IPS-NIHi7 (cell line): ENCODE data around the gene LCN15.
"Not testable (repeated sequence)": the region's sequence is repeated elsewhere in the genome, so short reads cannot be mapped to it uniquely, and the experiment has no call there.

Source experiments
- DNase-seq: peaks from one replicate; pipeline ENCODE4 v3.0.0; 2012; ENCODE audit warnings: mixed read lengths; ENCODE audit errors: extremely low spot score

Gene LCN15

DNA sequence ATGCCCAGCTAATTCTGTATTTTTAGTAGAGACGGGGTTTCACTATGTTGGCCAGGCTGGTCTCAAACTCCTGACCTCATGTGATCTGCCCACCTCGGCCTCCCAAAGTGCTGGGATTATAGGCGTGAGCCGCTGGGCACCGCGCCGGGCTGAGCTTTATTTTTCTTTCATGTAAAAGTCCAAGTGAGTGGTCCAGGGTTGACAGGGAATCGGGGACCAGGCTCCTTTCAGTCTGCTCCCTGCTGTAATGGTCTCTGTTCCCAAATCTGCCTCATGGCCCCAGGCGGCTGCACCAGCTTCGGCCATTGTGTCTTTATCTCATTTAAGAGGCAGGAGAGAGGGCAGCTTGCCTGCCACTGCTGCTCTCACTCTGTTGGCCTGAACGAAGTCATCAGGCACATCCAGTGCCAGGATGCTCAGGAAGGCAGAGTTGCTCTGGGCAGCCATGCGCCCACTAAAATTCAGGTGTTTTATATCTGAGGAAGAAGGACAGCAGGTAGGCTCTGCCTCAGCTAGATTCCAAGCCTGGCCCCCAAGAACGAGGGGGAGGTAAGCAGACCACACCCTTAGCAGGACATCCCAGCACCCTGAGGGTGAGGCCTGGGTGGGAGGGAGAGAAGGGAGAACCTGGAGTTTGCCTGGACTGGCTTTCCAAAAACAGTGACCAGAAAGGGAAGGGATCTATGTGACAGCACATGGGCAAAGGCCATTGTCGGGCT lies 30.1 kb upstream of the LCN15 start:
- DNase-seq: no peak

DNA sequence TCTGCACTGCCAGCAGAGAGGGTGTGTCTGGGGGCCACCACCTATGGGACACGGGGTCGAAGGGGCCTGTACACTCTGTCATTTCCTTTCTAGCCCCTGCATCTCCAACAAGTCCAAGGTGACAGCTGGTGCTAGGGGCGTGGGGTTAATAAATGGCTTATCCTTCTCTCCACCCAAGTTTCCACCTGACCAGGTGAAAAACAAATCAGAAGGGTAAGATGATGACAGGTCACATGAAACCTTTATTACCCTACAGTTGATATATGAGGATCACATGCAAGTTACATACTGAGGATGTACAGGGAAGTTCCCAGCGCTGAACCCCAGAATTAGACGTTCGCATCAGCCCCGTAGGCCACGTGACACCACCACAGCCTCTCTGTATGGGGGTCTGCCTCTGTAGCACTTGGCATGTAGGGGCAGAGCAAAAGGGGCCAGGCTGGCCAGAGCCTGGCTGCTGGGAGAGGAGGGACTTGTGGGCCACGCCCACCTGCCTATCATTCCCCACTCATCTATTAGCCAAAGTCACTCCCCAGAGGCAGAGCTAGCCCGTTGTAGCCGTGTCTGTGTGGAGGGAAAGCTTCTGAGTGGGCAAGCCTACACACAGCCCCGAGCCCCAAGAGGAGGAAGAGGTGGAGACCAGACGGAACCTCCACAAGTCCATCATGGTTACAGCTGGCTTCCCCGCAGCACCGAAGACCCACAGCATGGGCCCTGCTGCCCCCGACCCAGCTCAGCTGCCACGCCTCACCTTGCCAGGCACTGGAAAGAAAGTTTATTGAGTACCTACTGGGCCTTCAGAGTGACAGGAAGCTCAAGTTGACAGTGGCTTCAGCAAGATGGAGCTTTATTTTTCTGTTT lies 29.0 kb upstream of the LCN15 start:
- no peak for DNase-seq

GRCh38 chr9:136792321-136793085 lies 28.2 kb upstream of the LCN15 start:
- no peak for DNase-seq

DNA sequence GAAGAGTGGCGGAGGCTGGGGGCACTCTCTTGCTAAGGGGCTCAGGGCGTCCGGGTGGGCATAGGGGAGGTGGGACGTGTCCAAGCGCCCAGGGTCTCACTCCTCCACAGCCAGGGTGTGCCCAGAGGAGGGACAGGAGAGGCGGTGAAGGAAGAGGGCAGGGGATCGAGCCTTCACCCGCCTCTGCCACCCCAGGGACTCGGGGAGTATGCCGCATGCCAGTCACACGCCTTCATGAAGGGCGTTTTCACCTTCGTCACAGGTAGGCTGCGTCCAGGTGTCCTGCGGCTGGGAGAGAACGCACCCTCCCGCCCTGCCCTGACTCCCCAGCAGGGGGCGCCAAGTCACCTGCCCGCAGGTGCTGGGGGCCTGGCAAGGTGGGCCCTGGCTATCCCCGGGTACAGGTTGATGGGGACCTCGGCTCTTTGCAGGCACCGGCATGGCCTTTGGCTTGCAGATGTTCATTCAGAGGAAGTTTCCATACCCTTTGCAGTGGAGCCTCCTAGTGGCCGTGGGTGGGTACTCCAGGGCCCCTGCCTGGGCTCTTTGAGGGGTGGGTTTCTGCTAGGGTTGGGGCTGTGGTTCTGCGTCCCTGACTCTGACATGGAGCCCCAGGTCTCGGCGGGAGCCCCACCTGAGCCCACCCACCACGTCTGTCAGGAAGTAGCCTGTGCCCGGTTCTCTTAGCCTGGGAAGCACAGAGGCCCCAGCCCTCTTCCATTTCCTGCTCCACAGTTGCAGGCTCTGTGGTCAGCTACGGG lies 27.4 kb upstream of the LCN15 start:
- DNase-seq: peak; percentile 67

GRCh38 chr9:136790640-136791515 lies 26.6 kb upstream of the LCN15 start, which contains the start of gene TMEM141:
Gene TMEM141, plus strand, starts transcription at chr9:136791344. Its CDS starts 27 bp downstream, at chr9:136791371.
- DNase-seq: peak; percentile 94

- DNase-seq: no peak
Observed at GRCh38 chr9:136789523-136789937, 25.2 kb upstream of the LCN15 start.

- not testable (repeated sequence) for DNase-seq
Observed at GRCh38 chr9:136788644-136789522, 24.6 kb upstream of the LCN15 start.

DNA sequence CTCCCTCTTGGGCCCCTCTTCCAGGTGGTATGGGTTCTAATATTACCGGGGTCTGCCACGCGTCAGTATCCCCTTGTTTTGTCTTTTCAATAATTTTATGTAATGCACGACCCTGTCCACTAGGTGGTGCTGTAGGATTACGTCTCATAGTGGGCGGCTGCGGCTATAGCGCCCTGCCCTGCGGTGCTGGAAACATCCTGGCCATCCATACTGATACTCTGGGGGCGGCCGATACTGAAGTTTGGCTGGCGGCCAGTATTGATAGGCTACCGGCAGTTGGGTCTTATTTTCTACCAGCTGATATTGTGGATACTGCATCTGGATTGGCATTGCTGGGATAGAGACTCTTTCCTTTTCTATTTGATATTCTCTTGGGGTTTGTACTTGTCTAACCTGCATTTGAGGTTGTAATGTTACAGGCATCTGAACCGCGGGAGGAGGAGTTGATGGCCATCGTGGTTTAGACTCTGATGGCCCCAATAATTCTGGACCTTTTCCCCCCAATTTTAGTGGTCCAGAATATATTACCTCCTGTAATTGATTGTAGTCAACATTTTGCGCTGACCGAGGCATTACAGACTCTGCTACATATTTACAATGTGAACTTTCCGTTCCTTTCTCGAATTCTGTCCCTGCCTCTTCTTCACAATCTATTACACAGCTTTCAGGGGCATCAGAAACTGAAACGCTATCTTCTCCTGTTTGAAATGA lies 23.5 kb upstream of the LCN15 start:
- peak; percentile 72 for DNase-seq

GRCh38 chr9:136786983-136787382 lies 22.7 kb upstream of the LCN15 start:
- DNase-seq: not testable (repeated sequence)

GRCh38 chr9:136786451-136786850 lies 22.1 kb upstream of the LCN15 start:
- DNase-seq: no peak

DNA sequence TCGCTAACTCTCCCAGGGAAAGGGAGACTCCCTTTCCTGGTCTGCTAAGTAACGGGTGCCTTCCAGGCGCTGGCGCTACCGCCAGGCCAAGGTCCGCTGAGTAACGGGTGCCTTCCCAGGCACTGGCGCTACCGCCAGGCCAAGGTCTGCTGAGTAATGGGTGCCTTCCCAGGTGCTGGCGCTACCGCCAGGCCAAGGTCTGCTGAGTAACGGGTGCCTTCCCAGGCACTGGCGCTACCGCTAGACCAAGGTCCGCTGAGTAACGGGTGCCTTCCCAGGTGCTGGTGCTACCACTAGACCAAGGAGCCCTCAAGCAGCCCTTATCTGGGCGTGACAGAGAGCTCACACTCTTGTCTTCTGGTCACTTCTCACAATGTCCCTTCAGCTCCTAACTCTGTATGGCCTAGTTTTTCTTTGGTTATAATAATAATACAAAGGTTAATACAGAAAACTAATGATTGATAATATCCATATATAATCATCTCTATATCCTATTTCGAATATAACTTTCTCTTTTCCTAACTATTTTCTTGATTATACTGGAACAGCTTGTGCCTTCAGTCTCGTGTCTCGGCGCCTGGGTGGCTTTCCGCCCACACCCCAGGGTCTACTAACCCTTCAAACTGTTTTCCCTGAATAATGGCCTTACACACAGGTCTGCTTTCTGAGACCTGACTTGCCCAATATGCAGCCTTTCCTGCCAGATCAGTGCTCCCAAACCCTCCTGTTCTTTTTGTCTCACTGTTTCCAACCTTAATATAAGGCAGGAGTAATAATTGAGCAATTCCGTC lies 21.4 kb upstream of the LCN15 start:
- DNase-seq: not testable (repeated sequence)

- no peak for DNase-seq
Observed at GRCh38 chr9:136784997-136785361, 20.7 kb upstream of the LCN15 start.

- no peak for DNase-seq
Observed at GRCh38 chr9:136784249-136784996, 20.1 kb upstream of the LCN15 start.

DNA sequence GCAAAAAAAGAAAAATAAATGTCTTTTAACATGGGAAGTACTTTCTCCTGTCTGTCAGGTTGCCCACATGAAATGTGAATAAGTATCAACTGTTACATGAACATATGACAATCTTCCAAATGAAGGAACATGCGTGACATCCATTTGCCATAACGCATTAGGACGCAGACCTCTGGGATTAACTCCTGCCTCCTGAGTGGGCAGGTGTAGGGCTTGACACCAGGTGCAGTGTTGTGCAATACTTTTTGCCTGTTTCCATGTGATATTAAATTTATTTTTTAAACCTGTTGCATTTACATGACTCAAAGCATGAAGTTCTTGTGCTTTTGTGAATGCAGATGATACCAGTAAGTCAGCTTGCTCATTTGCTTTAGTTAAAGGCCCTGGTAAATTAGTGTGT lies 18.1 kb upstream of the LCN15 start:
- DNase-seq: no peak

DNA sequence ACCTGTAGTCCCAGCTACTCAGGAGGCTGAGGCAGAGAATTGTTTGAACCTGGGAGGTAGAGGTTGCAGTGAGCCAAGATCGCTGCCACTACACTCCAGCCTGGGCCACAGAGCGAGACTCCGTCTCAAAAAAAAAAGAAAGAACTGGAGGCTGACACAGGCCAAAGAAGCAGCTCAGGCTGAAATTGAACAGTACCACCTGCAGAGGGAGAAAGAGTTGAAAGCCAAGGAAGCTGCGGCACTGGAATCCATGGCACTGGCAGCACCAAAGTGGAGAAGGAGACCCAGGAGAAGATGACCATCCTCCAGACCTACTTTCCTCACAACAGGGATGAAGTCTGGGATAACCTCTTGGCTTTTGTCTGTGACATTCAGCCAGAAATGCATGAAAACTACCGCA lies 15.5 kb upstream of the LCN15 start:
- DNase-seq: no peak

DNA sequence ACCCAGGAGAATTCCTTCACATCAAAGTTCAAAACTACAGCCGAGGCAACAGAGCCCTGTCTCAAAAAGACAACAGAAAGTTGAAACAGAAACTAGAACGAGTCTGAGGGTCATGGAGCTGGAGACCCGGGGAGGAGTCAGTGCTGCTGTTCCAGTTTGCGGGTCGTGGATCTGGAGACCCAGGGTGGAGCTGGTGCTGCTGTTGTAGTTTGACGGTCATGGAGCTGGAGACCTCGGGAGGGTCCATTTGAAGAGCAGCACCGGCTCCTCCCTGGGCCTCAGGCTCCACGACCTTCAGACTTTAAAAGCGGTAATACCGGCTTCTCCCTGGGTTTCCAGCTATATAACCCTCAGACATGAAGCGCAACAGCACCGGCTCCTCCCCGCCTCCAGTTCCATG lies 13.0 kb upstream of the LCN15 start:
- DNase-seq: no peak

- DNase-seq: no peak
Observed at GRCh38 chr9:136776947-136777346, 12.6 kb upstream of the LCN15 start.
